Astrocyte (in vitro differentiated cells and primary cell): ENCODE results near the gene CD44. TPM values are rescaled to one million over a fixed set of nuclear protein-coding genes. Genes with fewer than 3 reads are reported as not detected.
"Not testable (repeated sequence)": the region's sequence is repeated elsewhere in the genome, so short reads cannot be mapped to it uniquely, and the experiment has no call there.

Experiments
- DNase-seq: peaks from one replicate; pipeline ENCODE4 v3.0.0-alpha.2; 2010; ENCODE audit warnings: low read depth
- FAIRE-seq: peaks from 2 replicates; lab custom pipeline; 2011; peaks lifted over from hg19 to GRCh38; lab: Jason Lieb, UNC
- H2AFZ ChIP-seq: 2 replicates; pipeline ENCODE4 v1.6.0; 2012; ENCODE audit warnings: low read depth, low read length, inconsistent platforms
- H3K27ac ChIP-seq: 2 replicates; pipeline ENCODE4 v1.5.1; 2011; ENCODE audit warnings: low read depth, low read length, inconsistent platforms
- H3K27me3 ChIP-seq: 2 replicates; pipeline ENCODE4 v1.6.0; 2011; ENCODE audit warnings: low read length, inconsistent platforms; ENCODE audit not compliant: insufficient read depth
- H3K36me3 ChIP-seq: 2 replicates; pipeline ENCODE4 v1.5.1; 2011; ENCODE audit warnings: low read length, inconsistent platforms; ENCODE audit not compliant: insufficient read depth
- H3K4me1 ChIP-seq: 2 replicates; pipeline ENCODE4 v1.5.1; 2011; ENCODE audit warnings: low read length, inconsistent platforms; ENCODE audit not compliant: insufficient read depth
- H3K4me2 ChIP-seq: 2 replicates; pipeline ENCODE4 v1.6.0; 2012; ENCODE audit warnings: low read length, inconsistent platforms
- H3K4me3 ChIP-seq: 2 replicates; pipeline ENCODE4 v1.5.1; 2011; ENCODE audit warnings: low read depth, mild to moderate bottlenecking, low read length, inconsistent platforms; ENCODE audit not compliant: insufficient read depth
- H3K79me2 ChIP-seq: 2 replicates; pipeline ENCODE4 v1.6.0; 2012; ENCODE audit warnings: mild to moderate bottlenecking, low read length, inconsistent platforms; ENCODE audit not compliant: insufficient read depth
- H3K9ac ChIP-seq: 2 replicates; pipeline ENCODE4 v1.6.0; 2012; ENCODE audit warnings: mild to moderate bottlenecking, low read length, inconsistent platforms
- H3K9me3 ChIP-seq: 2 replicates; pipeline ENCODE4 v1.5.1; 2012; ENCODE audit warnings: low read depth, mild to moderate bottlenecking, low read length, inconsistent platforms; ENCODE audit not compliant: insufficient read depth
- H4K20me1 ChIP-seq: 2 replicates; pipeline ENCODE4 v1.6.0; 2012; ENCODE audit warnings: low read length, inconsistent platforms; ENCODE audit not compliant: insufficient read depth
- H3K27ac Mint-ChIP-seq: one replicate; pipeline ENCODE4 v1.8.0; 2021; ENCODE audit warnings: mild to moderate bottlenecking, mixed read lengths; ENCODE audit not compliant: unreplicated experiment
- H3K27me3 Mint-ChIP-seq: one replicate; pipeline ENCODE4 v1.8.0; 2021; ENCODE audit warnings: low read depth, mixed read lengths; ENCODE audit not compliant: unreplicated experiment
- H3K36me3 Mint-ChIP-seq: one replicate; pipeline ENCODE4 v1.8.0; 2021; ENCODE audit warnings: low read depth, mixed read lengths; ENCODE audit not compliant: unreplicated experiment
- H3K4me1 Mint-ChIP-seq: one replicate; pipeline ENCODE4 v1.8.0; 2021; ENCODE audit warnings: low read depth, mixed read lengths; ENCODE audit not compliant: unreplicated experiment
- H3K4me3 Mint-ChIP-seq: one replicate; pipeline ENCODE4 v1.8.0; 2021; ENCODE audit warnings: mild to moderate bottlenecking, moderate library complexity, mixed read lengths; ENCODE audit not compliant: unreplicated experiment
- H3K9me3 Mint-ChIP-seq: one replicate; pipeline ENCODE4 v1.8.0; 2021; ENCODE audit warnings: mild to moderate bottlenecking, mixed read lengths; ENCODE audit not compliant: unreplicated experiment
- CTCF ChIP-seq: IDR thresholded peaks from 2 replicates; pipeline ENCODE4 v1.5.1; 2011; ENCODE audit warnings: low read depth, mild to moderate bottlenecking, inconsistent platforms, low read length, moderate library complexity; ENCODE audit not compliant: insufficient read depth
- EZH2 ChIP-seq: IDR thresholded peaks from 2 replicates; pipeline ENCODE4 v1.6.1; 2012; ENCODE audit warnings: mild to moderate bottlenecking, low read length, inconsistent platforms; ENCODE audit not compliant: insufficient read depth
- total RNA-seq: library from RNA; stranded (reverse); gene quantifications from 2 replicates; pipeline ENCODE4 v1.2.1, GENCODE V29; 2021

The CD44 gene
- total RNA-seq, 1 donor from 2014 or later: 154 TPM

GRCh38 chr11:35223991-35224390 lies 85.0 kb downstream of the CD44 start:
- H3K9ac ChIP-seq: peak overlapping the region; percentile 38
- no peaks in the 10 kb centered on the region for H3K79me2 ChIP-seq
- H2AFZ ChIP-seq: no peak overlapping the region
- H3K9me3 ChIP-seq: no peaks in the 10 kb centered on the region
- no peak overlapping the region for H3K4me3 Mint-ChIP-seq
- FAIRE-seq: no peak
- no peaks in the 10 kb centered on the region for H3K4me1 Mint-ChIP-seq
- H3K27me3 Mint-ChIP-seq: no peaks in the 10 kb centered on the region
- H3K36me3 Mint-ChIP-seq: peaks cover 11% of the 10 kb centered on the region
- TF ChIP-seq CTCF (no peak), EZH2 (no peak)
- peak overlapping the region; percentile 40 for H3K27ac ChIP-seq
- no peaks in the 10 kb centered on the region for H3K9me3 Mint-ChIP-seq
- H3K4me2 ChIP-seq: no peak overlapping the region
- no peaks in the 10 kb centered on the region for H4K20me1 ChIP-seq
- no peak for DNase-seq
- no peak overlapping the region for H3K27ac Mint-ChIP-seq
- no peaks in the 10 kb centered on the region for H3K27me3 ChIP-seq
- no peak overlapping the region for H3K4me3 ChIP-seq
- H3K36me3 ChIP-seq: peaks cover 82% of the 10 kb centered on the region
- no peaks in the 10 kb centered on the region for H3K4me1 ChIP-seq

- DNase-seq (no peak), FAIRE-seq (no peak)
- TF ChIP-seq CTCF (no peak), EZH2 (no peak)
- Histone ChIP-seq H2AFZ (no peak overlapping the region), H4K20me1 (no peaks in the 10 kb centered on the region), H3K36me3 (peaks cover 86% of the 10 kb centered on the region), H3K4me2 (no peak overlapping the region), H3K27me3 (no peaks in the 10 kb centered on the region), H3K27ac (no peak overlapping the region), H3K9ac (no peak overlapping the region), H3K79me2 (no peaks in the 10 kb centered on the region), H3K9me3 (no peaks in the 10 kb centered on the region), H3K4me1 (no peaks in the 10 kb centered on the region), H3K4me3 (no peak overlapping the region)
- Mint-ChIP-seq H3K4me1 (no peaks in the 10 kb centered on the region), H3K27me3 (no peaks in the 10 kb centered on the region), H3K36me3 (peaks cover 13% of the 10 kb centered on the region), H3K4me3 (no peak overlapping the region), H3K27ac (no peak overlapping the region), H3K9me3 (no peaks in the 10 kb centered on the region)
Observed at GRCh38 chr11:35225946-35226520, 87.1 kb downstream of the CD44 start.

- H3K4me1 Mint-ChIP-seq, H3K4me1 ChIP-seq, H3K4me3 Mint-ChIP-seq, H3K27me3 Mint-ChIP-seq, H3K79me2 ChIP-seq, FAIRE-seq, H3K27me3 ChIP-seq, H3K27ac Mint-ChIP-seq, H3K4me3 ChIP-seq, DNase-seq, H3K9me3 ChIP-seq, H3K4me2 ChIP-seq, H3K27ac ChIP-seq, H2AFZ ChIP-seq, H4K20me1 ChIP-seq, H3K9ac ChIP-seq, H3K9me3 Mint-ChIP-seq: not testable (repeated sequence)
- peaks cover 85% of the 10 kb centered on the region for H3K36me3 ChIP-seq
- peaks cover 13% of the 10 kb centered on the region for H3K36me3 Mint-ChIP-seq
Observed at GRCh38 chr11:35226756-35227155, 87.8 kb downstream of the CD44 start.
